Fibroblast of lung (primary cell): ENCODE measurements around the gene GDF15. TPM values are rescaled to one million over a fixed set of nuclear protein-coding genes. Genes with fewer than 3 reads are reported as not detected.

Source experiments
- DNase-seq, 2 donors: peaks; one replicate each; pipeline versions ENCODE4 v3.0.0 to v3.0.0-alpha.2; 2010; ENCODE audit warnings: low read depth in 2 of 2
- H2AFZ ChIP-seq: 2 replicates; pipeline ENCODE4 v1.5.1; 2012; ENCODE audit warnings: low read length, control low read depth, inconsistent platforms
- H3K27ac ChIP-seq: 2 replicates; pipeline ENCODE4 v1.5.1; 2011; ENCODE audit warnings: low read length, control low read depth; ENCODE audit not compliant: insufficient read depth
- H3K27me3 ChIP-seq: 2 replicates; pipeline ENCODE4 v1.5.1; 2011; ENCODE audit warnings: mild to moderate bottlenecking, low read length; ENCODE audit not compliant: control insufficient read depth, insufficient read depth
- H3K36me3 ChIP-seq: 2 replicates; pipeline ENCODE4 v1.5.1; 2011; ENCODE audit warnings: low read length; ENCODE audit not compliant: control insufficient read depth, insufficient read depth
- H3K4me1 ChIP-seq: 2 replicates; pipeline ENCODE4 v1.5.1; 2011; ENCODE audit warnings: low read length; ENCODE audit not compliant: control insufficient read depth, insufficient read depth; ENCODE audit errors: extremely low read depth
- H3K4me2 ChIP-seq: 2 replicates; pipeline ENCODE4 v1.5.1; 2011; ENCODE audit warnings: low read length, control low read depth; ENCODE audit not compliant: insufficient read depth; ENCODE audit errors: extremely low read depth
- H3K4me3 ChIP-seq, 4 experiments: fragments of 200-600 bp in 1 of 4; sonication (generic) in 1 of 4; replicated peaks in 1 of 4; 2 replicates each; pipeline ENCODE4 v1.5.1; 2011 to 2016; ENCODE audit warnings: low read length in 4 of 4, low read depth in 3 of 4, mild to moderate bottlenecking in 3 of 4, control low read depth in 2 of 4, inconsistent platforms in 1 of 4, mixed read lengths in 1 of 4; ENCODE audit not compliant: insufficient read depth in 1 of 4; ENCODE audit errors: control extremely low read depth in 1 of 4
- H3K79me2 ChIP-seq: 2 replicates; pipeline ENCODE4 v1.5.1; 2012; ENCODE audit warnings: mild to moderate bottlenecking, low read length, inconsistent platforms; ENCODE audit not compliant: control insufficient read depth, insufficient read depth
- H3K9ac ChIP-seq: 2 replicates; pipeline ENCODE4 v1.5.1; 2011; ENCODE audit warnings: mild to moderate bottlenecking, low read length, control low read depth; ENCODE audit not compliant: insufficient read depth
- H3K9me3 ChIP-seq: 2 replicates; pipeline ENCODE4 v1.5.1; 2012; ENCODE audit warnings: low read depth, low read length; ENCODE audit not compliant: control insufficient read depth, insufficient read depth
- H4K20me1 ChIP-seq: 2 replicates; pipeline ENCODE4 v1.5.1; 2011; ENCODE audit warnings: low read length; ENCODE audit not compliant: control insufficient read depth, insufficient read depth; ENCODE audit errors: extremely low read depth
- EZH2 ChIP-seq: IDR thresholded peaks from 2 replicates; pipeline ENCODE4 v1.5.1; 2012; ENCODE audit warnings: low read length, control low read depth, mild to moderate bottlenecking; ENCODE audit errors: missing control alignments
- polyA plus RNA-seq, 2 donors: library from polyadenylated mRNA; depleted of rRNA in 1 of 2; stranded (reverse) in 1 of 2; unstranded in 1 of 2; fragments of >200 nt; gene quantifications; 2 replicates each; pipeline ENCODE4 v1.2.1, GENCODE V29; 2011 to 2012; ENCODE audit warnings: missing spikeins in 1 of 2
- total RNA-seq: library from RNA; depleted of rRNA; stranded (reverse); fragments of >200 nt; gene quantifications from 2 replicates; pipeline ENCODE4 v1.2.1, GENCODE V29; 2014
- TF ChIP-seq, protein P1 (sequence below), 2 donors: IDR thresholded peaks in 1 of 2; conservative IDR thresholded peaks in 1 of 2; 1 replicate in 1 of 2; 2 replicates in 1 of 2; pipeline ENCODE4 v1.5.1; 2011 to 2012; ENCODE audit warnings: low read length in 2 of 2, control low read depth in 1 of 2, inconsistent platforms in 1 of 2, low read depth in 1 of 2, mild to moderate bottlenecking in 1 of 2

GDF15 gene
- total and polyA plus RNA-seq, 2 donors (not counting 1 experiment from before 2014, with no cell fraction given), result 8.6 to 140 TPM

DNA sequence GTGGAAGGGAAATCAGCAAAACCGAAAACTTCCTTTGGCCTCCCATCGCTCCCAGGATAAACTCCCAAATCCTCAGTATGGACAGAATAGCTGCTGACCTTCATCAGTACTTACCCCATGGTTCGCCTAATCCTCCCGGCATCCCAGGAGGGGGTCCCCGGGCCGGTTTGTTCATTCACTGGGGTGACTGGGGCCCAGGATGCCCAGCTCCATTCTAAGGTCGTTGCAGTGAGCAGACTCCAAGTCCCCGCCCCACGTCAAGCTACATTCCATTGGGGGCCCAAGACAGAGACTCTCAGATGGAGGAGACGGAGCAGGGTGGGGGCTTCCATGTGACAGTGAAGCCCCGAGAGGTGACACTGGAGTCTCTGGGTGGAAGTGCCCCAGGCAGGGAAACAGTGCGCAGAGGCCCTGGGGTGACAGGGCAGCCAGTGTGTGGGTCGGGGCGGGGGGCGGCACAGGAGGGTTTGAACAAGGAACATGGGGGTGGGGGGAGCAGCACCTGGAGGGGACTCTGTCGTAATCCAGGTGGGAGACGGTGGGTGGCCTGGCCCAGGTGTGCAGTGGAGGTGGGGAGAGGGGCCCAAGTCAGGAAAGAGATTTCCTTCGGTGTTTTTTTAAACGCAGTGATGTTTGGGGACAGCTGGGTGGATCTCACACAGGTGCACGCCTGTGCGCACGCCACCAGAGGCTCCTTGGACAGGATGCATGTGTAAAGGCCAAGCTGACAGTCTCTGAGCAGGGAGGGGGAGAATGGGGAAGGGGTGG is 38.3 kb downstream of the GDF15 start:
- TF ChIP-seq EZH2, result no peak
- TF ChIP-seq, protein P1, sequence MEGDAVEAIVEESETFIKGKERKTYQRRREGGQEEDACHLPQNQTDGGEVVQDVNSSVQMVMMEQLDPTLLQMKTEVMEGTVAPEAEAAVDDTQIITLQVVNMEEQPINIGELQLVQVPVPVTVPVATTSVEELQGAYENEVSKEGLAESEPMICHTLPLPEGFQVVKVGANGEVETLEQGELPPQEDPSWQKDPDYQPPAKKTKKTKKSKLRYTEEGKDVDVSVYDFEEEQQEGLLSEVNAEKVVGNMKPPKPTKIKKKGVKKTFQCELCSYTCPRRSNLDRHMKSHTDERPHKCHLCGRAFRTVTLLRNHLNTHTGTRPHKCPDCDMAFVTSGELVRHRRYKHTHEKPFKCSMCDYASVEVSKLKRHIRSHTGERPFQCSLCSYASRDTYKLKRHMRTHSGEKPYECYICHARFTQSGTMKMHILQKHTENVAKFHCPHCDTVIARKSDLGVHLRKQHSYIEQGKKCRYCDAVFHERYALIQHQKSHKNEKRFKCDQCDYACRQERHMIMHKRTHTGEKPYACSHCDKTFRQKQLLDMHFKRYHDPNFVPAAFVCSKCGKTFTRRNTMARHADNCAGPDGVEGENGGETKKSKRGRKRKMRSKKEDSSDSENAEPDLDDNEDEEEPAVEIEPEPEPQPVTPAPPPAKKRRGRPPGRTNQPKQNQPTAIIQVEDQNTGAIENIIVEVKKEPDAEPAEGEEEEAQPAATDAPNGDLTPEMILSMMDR (conservative IDR thresholded peaks at IDR 0.05 in 1 of 2, IDR thresholded peaks at IDR 0.05 in 1 of 2; ENCODE audit: low read depth in 1 of 2, low read length in 2 of 2), result no peak
- no peak overlapping the region for H3K9ac ChIP-seq
- H2AFZ ChIP-seq, result no peak overlapping the region
- H3K9me3 ChIP-seq, result no peaks in the 10 kb centered on the region
- no peaks in the 10 kb centered on the region for H3K27me3 ChIP-seq
- no peaks in the 10 kb centered on the region for H4K20me1 ChIP-seq
- no peak overlapping the region for H3K27ac ChIP-seq
- H3K79me2 ChIP-seq, result peaks cover 71% of the 10 kb centered on the region
- peaks cover 32% of the 10 kb centered on the region for H3K4me1 ChIP-seq
- H3K4me2 ChIP-seq, result no peak overlapping the region
- H3K36me3 ChIP-seq, result peaks cover 4% of the 10 kb centered on the region
- no peak for DNase-seq
- H3K4me3 ChIP-seq, result no peak overlapping the region

DNA sequence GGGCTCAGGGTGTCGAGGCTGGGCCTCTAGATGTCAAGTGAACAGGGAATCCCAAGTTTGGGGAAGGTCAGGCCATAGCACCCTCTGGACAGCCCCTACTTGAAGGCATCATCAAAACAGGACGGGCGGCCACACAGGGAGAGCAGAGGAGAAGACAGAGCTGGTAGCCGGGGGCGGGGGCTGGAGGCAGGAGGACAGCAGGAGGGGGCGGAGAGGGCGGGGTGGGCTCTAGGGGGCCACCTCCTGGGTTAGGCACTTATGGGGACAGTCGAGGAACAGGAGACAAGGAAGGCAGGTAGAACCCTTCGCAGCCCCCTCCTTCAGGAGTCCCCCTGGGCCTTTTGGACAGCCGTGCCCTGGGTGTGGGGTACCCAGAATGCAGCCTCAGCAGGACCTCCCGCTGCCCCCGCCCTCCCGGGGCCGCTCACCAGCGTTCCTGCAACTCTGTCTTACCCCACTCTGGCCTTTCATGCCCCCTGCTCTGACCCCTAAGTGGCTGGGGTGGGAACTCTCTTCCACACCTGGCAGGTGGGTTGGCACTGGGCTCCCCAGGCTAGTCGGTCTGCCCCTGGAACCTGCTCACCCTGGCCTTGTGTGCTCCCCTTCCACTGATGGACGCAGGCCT is 39.0 kb downstream of the GDF15 start:
- Histone ChIP-seq H3K27ac (peak overlapping the region; percentile 33), H3K79me2 (peaks cover 69% of the 10 kb centered on the region)

More for the DNA sequence above, 39.0 kb downstream of the GDF15 start:
- Histone ChIP-seq H3K9ac (no peak overlapping the region), H2AFZ (no peak overlapping the region), H3K4me2 (no peak overlapping the region), H3K36me3 (peaks cover 4% of the 10 kb centered on the region), H3K9me3 (no peaks in the 10 kb centered on the region), H4K20me1 (no peaks in the 10 kb centered on the region), H3K27me3 (no peaks in the 10 kb centered on the region), H3K4me3 (no peak overlapping the region), H3K4me1 (peaks cover 36% of the 10 kb centered on the region)
- TF ChIP-seq EZH2, result no peak
- TF ChIP-seq, protein P1 (conservative IDR thresholded peaks at IDR 0.05 in 1 of 2, IDR thresholded peaks at IDR 0.05 in 1 of 2; ENCODE audit: low read depth in 1 of 2, low read length in 2 of 2), result no peak
- no peak for DNase-seq
